Hepatocyte (in vitro differentiated cells): ENCODE measurements around the gene SETBP1. TPM values are rescaled to one million over a fixed set of nuclear protein-coding genes. Genes with fewer than 3 reads are reported as not detected.
"Not testable (repeated sequence)": the region's sequence is repeated elsewhere in the genome, so short reads cannot be mapped to it uniquely, and the experiment has no call there.

Experiments
- DNase-seq: peaks from one replicate; pipeline ENCODE4 v3.0.0-alpha.2; 2016; ENCODE audit warnings: low spot score
- H2AFZ ChIP-seq: fragments of 200-600 bp; sonication (generic); 2 replicates; pipeline ENCODE4 v1.6.0; 2016; ENCODE audit warnings: antibody characterized with exemption, mild to moderate bottlenecking
- H3K27ac ChIP-seq: fragments of 200-600 bp; sonication (generic); 2 replicates; pipeline ENCODE4 v1.5.1; 2016; ENCODE audit warnings: mild to moderate bottlenecking
- H3K27me3 ChIP-seq: fragments of 200-600 bp; sonication (generic); 2 replicates; pipeline ENCODE4 v1.6.1; 2016
- H3K36me3 ChIP-seq: fragments of 200-600 bp; sonication (generic); replicated peaks from 2 replicates; pipeline ENCODE4 v1.5.1; 2016; ENCODE audit warnings: low read depth; ENCODE audit not compliant: insufficient read depth
- H3K4me1 ChIP-seq: fragments of 200-600 bp; sonication (generic); 2 replicates; pipeline ENCODE4 v1.5.1; 2016; ENCODE audit warnings: mild to moderate bottlenecking, moderate library complexity; ENCODE audit not compliant: insufficient read depth
- H3K4me2 ChIP-seq: fragments of 200-600 bp; sonication (generic); 2 replicates; pipeline ENCODE4 v1.6.0; 2016
- H3K4me3 ChIP-seq: fragments of 200-600 bp; sonication (generic); 2 replicates; pipeline ENCODE4 v1.5.1; 2016; ENCODE audit warnings: mild to moderate bottlenecking
- H3K79me2 ChIP-seq: fragments of 200-600 bp; sonication (generic); 2 replicates; pipeline ENCODE4 v1.6.0; 2017; ENCODE audit warnings: mild to moderate bottlenecking
- H3K9me2 ChIP-seq: fragments of 200-600 bp; sonication (generic); replicated peaks from 2 replicates; pipeline ENCODE4 v1.6.0; 2017; ENCODE audit warnings: mild to moderate bottlenecking; ENCODE audit not compliant: insufficient read depth
- H3K9me3 ChIP-seq: fragments of 200-600 bp; sonication (generic); 2 replicates; pipeline ENCODE4 v1.5.1; 2016; ENCODE audit warnings: low read depth, mild to moderate bottlenecking
- H4K20me1 ChIP-seq: fragments of 200-600 bp; sonication (generic); 2 replicates; pipeline ENCODE4 v1.6.0; 2016; ENCODE audit warnings: mild to moderate bottlenecking; ENCODE audit not compliant: insufficient read depth, poor library complexity, severe bottlenecking
- EZH2 ChIP-seq: fragments of 200-600 bp; sonication (generic); IDR thresholded peaks from 2 replicates; pipeline ENCODE4 v1.6.1; 2016; ENCODE audit warnings: antibody characterized with exemption, mild to moderate bottlenecking, borderline replicate concordance
- EZH2phosphoT487 ChIP-seq: fragments of 200-600 bp; sonication (generic); IDR thresholded peaks from one replicate; pipeline ENCODE4 v1.6.1; 2018; ENCODE audit warnings: antibody characterized with exemption, mild to moderate bottlenecking, low read depth, moderate library complexity; ENCODE audit not compliant: unreplicated experiment, severe bottlenecking
- WGBS: methylation state at CpG from one replicate; pipeline ENCODE4 v1.1.6; 2016; ENCODE audit warnings: low lambda C conversion rate; ENCODE audit errors: missing lambda C conversion rate; 5-methylcytosine and 5-hydroxymethylcytosine counted together
- polyA plus RNA-seq: library from polyadenylated mRNA; unstranded; fragments of >200 nt; fragmentation: Nextera tagmentation; extraction: Ambion mirVana; gene quantifications from 2 replicates; pipeline ENCODE4 v1.2.1, GENCODE V29; 2016
- total RNA-seq: library from RNA; depleted of rRNA; stranded (reverse); fragments of >200 nt; gene quantifications from 2 replicates; pipeline ENCODE4 v1.2.3, GENCODE V29; 2014
- TF ChIP-seq, protein P1 (sequence below): fragments of 200-600 bp; sonication (generic); IDR thresholded peaks from 2 replicates; pipeline ENCODE4 v1.5.1; 2016; ENCODE audit warnings: antibody characterized with exemption, mild to moderate bottlenecking; ENCODE audit not compliant: poor library complexity

The SETBP1 gene
- total and polyA plus RNA-seq, 2 experiments from 2014 or later = 10.3 to 21.1 TPM

DNA sequence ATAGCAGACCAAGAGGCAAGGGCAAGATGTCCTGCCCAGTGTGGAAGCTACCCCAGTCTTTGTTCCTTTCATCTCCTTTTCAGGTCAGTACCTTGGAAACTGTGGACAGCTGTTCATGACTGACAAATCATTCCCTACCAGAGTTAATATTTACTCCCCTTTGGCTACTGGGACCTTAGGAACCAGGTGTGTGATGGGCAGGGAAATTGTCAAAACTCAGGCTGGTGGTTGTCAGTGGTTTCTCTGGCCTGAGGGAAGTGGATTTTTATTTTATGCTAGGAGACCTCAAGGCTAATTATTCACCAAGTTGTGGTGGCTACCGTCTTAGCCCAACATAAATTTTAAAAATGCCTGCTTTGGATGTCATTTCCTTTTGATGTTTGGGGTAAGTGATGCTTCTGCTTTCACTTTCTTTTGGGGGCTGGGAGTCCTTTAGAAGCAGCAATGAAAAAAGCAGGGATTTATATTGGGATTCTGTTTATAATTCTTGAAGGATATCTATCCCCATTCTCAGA is 119.3 kb downstream of the SETBP1 start:
- Histone ChIP-seq H3K27ac (peak overlapping the region; percentile 72), H2AFZ (no peak overlapping the region), H3K4me3 (no peak overlapping the region), H3K36me3 (no peaks in the 10 kb centered on the region), H3K4me2 (no peak overlapping the region), H3K79me2 (peaks cover 14% of the 10 kb centered on the region), H3K4me1 (peaks cover 70% of the 10 kb centered on the region), H3K27me3 (no peaks in the 10 kb centered on the region), H3K9me3 (no peaks in the 10 kb centered on the region), H4K20me1 (no peaks in the 10 kb centered on the region), H3K9me2 (no peaks in the 10 kb centered on the region)
- TF ChIP-seq EZH2phosphoT487 (no peak), EZH2 (no peak)
- TF ChIP-seq, protein P1, sequence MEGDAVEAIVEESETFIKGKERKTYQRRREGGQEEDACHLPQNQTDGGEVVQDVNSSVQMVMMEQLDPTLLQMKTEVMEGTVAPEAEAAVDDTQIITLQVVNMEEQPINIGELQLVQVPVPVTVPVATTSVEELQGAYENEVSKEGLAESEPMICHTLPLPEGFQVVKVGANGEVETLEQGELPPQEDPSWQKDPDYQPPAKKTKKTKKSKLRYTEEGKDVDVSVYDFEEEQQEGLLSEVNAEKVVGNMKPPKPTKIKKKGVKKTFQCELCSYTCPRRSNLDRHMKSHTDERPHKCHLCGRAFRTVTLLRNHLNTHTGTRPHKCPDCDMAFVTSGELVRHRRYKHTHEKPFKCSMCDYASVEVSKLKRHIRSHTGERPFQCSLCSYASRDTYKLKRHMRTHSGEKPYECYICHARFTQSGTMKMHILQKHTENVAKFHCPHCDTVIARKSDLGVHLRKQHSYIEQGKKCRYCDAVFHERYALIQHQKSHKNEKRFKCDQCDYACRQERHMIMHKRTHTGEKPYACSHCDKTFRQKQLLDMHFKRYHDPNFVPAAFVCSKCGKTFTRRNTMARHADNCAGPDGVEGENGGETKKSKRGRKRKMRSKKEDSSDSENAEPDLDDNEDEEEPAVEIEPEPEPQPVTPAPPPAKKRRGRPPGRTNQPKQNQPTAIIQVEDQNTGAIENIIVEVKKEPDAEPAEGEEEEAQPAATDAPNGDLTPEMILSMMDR = no peak
- no peak for DNase-seq
- WGBS = 50% methylated on average over 1 of the region's 1 CpG

DNA sequence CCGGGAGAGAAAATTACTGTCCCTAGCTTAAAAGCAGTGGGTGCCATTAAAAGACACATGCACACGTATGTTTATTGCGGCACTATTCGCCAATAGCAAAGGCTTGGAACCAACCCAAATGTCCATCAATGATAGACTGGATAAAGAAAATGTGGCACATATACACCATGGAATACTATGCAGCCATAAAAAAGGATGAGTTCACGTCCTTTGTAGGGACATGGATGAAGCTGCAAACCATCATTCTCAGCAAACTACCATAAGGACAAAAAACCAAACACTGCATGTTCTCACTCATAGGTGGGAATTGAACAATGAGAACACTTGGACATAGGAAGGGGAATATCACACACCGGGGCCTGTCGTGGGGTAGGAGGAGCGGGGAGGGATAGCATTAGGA is 120.1 kb downstream of the SETBP1 start:
- not testable (repeated sequence) for H3K4me2 ChIP-seq, H4K20me1 ChIP-seq, H3K27me3 ChIP-seq, H3K36me3 ChIP-seq, H3K9me3 ChIP-seq, H3K9me2 ChIP-seq, DNase-seq, H3K79me2 ChIP-seq, H3K4me3 ChIP-seq, H3K27ac ChIP-seq, H2AFZ ChIP-seq
- WGBS = 86% methylated on average over 8 of the region's 8 CpGs
- peaks cover 71% of the 10 kb centered on the region for H3K4me1 ChIP-seq

DNA sequence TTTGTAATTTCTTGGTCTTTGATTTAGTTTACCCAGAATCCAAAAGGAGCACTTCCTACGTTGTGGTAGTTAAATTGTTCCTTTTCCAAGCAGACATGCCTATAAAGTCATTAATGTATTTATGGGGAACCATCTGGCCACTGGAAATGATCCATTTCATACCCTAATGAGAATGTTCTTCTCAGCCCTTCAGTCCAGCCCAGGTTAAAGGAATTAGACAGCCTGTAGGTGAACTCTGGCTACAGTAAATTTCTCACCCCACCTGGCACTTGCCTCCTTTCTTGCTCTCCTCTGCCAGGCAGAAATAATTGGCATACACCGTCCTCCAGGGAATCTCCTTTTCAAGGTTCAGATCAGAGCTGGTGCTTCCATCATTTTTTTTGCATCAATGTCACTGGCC is 121.1 kb downstream of the SETBP1 start:
- H2AFZ ChIP-seq = no peak overlapping the region
- DNase-seq = no peak
- H3K36me3 ChIP-seq = no peaks in the 10 kb centered on the region
- TF ChIP-seq EZH2 (no peak), EZH2phosphoT487 (no peak)
- TF ChIP-seq, protein P1 = no peak
- 95% methylated on average over 2 of the region's 2 CpGs for WGBS
- H3K4me2 ChIP-seq = no peak overlapping the region
- H3K79me2 ChIP-seq = peaks cover 10% of the 10 kb centered on the region
- H4K20me1 ChIP-seq = no peaks in the 10 kb centered on the region
- H3K4me1 ChIP-seq = peaks cover 63% of the 10 kb centered on the region
- H3K27me3 ChIP-seq = no peaks in the 10 kb centered on the region
- no peaks in the 10 kb centered on the region for H3K9me2 ChIP-seq
- peak overlapping the region; percentile 90 for H3K27ac ChIP-seq
- no peaks in the 10 kb centered on the region for H3K9me3 ChIP-seq
- no peak overlapping the region for H3K4me3 ChIP-seq

DNA sequence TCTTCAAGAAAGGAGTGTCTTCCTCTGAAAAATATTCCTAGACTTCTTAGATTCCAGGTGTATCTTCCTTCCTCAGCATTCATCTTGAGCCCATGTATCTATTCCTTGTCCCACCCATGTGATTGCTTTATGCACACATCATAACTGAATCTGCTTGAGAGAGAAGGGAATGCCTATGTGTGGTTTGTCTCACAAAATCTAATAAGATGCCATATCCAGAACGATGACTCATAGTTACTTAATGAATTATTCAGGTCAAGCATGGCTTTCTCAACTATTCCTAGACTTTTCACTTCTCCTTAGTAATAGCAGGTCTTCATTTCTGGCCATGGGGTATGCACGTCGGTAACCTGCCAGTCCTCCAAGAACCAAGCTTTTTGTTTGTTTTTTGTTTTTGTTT is 121.8 kb downstream of the SETBP1 start:
- Histone ChIP-seq H3K9me2 (no peaks in the 10 kb centered on the region), H3K79me2 (peaks cover 11% of the 10 kb centered on the region), H3K27me3 (no peaks in the 10 kb centered on the region), H4K20me1 (no peaks in the 10 kb centered on the region), H3K4me2 (peak overlapping the region; percentile 56), H2AFZ (no peak overlapping the region), H3K9me3 (no peaks in the 10 kb centered on the region), H3K27ac (peak overlapping the region; percentile 90), H3K36me3 (no peaks in the 10 kb centered on the region), H3K4me1 (peaks cover 63% of the 10 kb centered on the region), H3K4me3 (no peak overlapping the region)
- TF ChIP-seq EZH2 (no peak), EZH2phosphoT487 (no peak)
- TF ChIP-seq, protein P1 = no peak
- DNase-seq = no peak
- WGBS = 92% methylated on average over 3 of the region's 3 CpGs
